ENCODE data around the gene GRM7.

DNA sequence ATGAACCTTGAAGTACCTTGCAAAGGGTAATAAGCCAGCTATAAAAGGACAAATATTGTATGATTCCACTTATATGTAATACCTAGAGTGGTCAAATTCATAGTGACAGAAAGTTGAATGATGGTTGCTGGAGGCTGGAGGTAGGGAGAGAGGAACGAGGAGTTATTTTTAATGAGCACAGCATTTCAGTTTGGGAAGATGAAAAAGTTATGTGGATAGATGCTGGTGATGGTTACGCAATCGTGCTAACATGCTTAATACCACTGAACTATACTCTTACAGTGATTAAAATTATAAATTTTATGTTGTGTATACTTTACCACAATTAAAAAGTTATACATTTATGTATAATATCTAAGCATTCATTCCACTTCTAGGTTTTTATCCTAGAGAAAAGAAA, 168.6 kb downstream of the GRM7 start:
- TF ChIP-seq, protein P1, sequence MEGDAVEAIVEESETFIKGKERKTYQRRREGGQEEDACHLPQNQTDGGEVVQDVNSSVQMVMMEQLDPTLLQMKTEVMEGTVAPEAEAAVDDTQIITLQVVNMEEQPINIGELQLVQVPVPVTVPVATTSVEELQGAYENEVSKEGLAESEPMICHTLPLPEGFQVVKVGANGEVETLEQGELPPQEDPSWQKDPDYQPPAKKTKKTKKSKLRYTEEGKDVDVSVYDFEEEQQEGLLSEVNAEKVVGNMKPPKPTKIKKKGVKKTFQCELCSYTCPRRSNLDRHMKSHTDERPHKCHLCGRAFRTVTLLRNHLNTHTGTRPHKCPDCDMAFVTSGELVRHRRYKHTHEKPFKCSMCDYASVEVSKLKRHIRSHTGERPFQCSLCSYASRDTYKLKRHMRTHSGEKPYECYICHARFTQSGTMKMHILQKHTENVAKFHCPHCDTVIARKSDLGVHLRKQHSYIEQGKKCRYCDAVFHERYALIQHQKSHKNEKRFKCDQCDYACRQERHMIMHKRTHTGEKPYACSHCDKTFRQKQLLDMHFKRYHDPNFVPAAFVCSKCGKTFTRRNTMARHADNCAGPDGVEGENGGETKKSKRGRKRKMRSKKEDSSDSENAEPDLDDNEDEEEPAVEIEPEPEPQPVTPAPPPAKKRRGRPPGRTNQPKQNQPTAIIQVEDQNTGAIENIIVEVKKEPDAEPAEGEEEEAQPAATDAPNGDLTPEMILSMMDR (conservative IDR thresholded peaks at IDR 0.05; ENCODE audit: low read depth, low read length), result no peak
- TF ChIP-seq EZH2phosphoT487 (IDR thresholded peaks at IDR 0.05; ENCODE audit: borderline replicate concordance, low read length), result no peak

Measured in PC-3 (cell line).